NCI-H2107 (cell line): ENCODE data around the gene CAT.
"Not testable (repeated sequence)": the region's sequence is repeated elsewhere in the genome, so short reads cannot be mapped to it uniquely, and the experiment has no call there.

Experiments
- DNase-seq: peaks from one replicate; lab custom pipeline; 2025; lab: John Stamatoyannopoulos, UW

The CAT gene

DNA sequence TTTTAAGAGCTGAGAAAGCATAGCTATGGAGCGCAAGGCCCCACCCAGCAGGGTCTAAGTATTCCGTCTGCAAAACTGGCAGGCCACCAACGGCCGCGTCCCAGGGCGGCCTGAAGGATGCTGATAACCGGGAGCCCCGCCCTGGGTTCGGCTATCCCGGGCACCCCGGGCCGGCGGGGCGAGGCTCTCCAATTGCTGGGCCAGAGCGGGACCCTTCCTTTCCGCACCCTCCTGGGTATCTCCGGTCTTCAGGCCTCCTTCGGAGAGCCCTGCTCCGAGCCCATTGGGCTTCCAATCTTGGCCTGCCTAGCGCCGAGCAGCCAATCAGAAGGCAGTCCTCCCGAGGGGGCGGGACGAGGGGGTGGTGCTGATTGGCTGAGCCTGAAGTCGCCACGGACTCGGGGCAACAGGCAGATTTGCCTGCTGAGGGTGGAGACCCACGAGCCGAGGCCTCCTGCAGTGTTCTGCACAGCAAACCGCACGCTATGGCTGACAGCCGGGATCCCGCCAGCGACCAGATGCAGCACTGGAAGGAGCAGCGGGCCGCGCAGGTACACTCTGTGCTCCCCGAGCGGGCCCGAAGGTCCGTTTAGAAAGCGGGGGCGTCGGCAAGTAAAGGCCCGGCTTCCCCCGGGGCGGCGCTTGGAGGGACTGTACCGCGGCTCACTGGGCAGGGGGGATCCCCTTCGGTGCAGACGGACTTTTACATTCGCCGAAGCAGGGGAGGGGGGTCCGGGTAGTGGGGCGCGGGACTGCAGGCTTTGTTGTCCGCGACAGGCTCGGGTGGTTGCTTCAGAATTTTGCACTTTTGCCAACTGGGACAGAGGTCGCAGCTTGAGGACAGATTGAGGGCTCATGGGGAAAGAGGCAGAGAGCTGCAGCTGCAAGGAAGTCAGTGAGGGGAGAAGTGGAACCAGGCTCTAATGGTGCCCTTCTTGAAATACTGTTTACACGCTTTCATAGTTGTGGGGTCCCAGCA is at the start of gene CAT:
CAT (plus strand) TSS at position 406 of the 979 bp plus-strand sequence; CDS start at position 486, 80 bp downstream.
- DNase-seq = peak; percentile 81

- DNase-seq = no peak
Observed at GRCh38 chr11:34394771-34395300, 43.9 kb upstream of the CAT start.

- DNase-seq = no peak
Observed at GRCh38 chr11:34395916-34396550, 42.7 kb upstream of the CAT start.

GRCh38 chr11:34397120-34397519 is 41.6 kb upstream of the CAT start:
- DNase-seq = no peak

- no peak for DNase-seq
Observed at GRCh38 chr11:34397811-34398210, 40.9 kb upstream of the CAT start.

GRCh38 chr11:34403431-34403830 is 35.3 kb upstream of the CAT start:
- no peak for DNase-seq

DNA sequence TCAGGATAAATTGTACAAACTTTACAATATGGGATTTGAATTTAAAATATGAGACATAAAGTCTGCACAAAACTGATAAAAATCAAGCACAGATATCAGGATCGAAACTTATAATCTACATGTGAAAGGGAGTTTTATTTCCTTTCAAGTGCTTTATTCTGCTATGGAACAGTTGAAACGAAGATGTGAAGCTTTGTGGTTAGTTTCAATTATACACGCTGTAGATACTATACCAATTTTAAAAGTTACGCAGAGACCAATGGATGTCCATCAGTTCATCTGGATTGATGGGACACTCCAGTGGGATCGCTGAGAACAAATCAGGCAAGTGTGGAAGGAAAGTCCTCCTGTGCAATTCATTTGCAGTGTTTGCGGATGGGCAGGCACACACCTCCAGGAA is 34.5 kb upstream of the CAT start:
- DNase-seq = no peak

- DNase-seq = no peak
Observed at GRCh38 chr11:34405079-34405858, 33.5 kb upstream of the CAT start.

DNA sequence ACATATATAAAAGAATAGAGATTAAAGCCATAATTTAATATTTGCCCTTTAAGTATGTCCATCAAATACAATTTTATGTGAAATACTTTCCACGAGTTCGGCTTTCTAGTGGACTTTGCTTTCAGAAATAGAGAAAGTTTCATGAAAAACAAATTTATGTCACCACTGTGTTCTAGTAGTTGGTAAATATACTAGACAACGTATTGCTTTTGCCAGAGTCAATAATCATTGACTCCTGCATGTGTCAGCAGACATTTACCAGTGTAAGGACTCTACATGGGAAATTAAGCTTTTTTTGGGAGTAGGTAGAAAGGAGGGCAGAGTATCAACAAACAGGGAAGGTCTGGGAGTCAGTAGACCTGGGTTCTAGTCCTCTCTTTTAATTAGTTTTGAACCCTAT is 32.3 kb upstream of the CAT start:
- no peak for DNase-seq

DNA sequence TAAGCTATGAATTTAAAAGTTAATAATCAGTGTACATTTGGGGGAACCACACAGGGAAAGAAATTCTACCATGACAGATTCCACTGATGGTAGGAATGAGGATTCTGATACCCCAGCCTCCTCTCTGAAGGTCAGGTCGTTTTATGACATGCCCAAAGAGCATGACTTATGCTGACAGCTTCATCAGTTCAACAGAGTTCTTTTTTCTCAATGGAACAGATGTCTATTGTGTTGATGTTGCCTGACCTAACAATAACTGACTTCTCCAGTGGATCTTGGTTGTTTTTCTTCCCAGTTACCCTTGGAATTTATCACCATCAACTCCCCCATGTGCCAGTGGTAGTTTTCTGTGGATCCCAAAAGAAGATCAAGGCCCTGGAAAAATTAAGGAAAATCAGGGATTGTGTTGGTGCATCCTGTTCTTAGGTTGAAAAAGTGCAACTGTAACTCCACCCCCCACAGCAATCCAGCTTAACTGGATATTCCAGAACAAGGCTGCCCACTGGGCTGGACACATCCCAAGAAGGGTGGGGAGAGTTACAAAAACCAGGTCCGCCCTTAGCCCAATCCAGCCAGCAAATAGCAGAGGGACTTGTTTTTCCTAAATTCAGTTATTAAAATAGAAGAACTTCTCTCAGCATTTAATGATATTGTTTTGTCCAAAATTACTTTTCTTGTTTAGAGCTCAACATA is 31.5 kb upstream of the CAT start:
- no peak for DNase-seq

- no peak for DNase-seq
Observed at GRCh38 chr11:34408580-34409172, 30.1 kb upstream of the CAT start.

GRCh38 chr11:34411111-34411510 is 27.6 kb upstream of the CAT start:
- no peak for DNase-seq

- DNase-seq = no peak
Observed at GRCh38 chr11:34411791-34412190, 26.9 kb upstream of the CAT start.

DNA sequence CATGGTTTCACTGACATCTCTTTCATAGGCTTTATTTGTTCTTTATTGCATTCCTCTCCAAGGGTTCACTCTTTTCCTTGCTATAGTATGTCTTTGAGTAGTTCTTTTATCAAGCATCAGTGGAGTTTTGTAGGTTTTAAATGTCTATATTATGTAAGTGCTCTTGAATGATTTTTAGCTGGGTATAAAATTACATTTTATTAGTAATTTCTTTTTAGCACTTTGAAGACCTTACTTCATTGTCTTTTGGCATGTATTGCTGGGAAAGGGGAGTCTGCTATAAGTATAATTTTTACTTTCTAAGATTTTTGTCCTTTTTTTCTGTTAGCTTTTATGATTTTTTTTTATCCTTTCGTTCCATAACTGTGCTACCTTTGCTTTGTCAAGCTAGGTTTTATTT is 25.5 kb upstream of the CAT start:
- DNase-seq = no peak

- DNase-seq = no peak
Observed at GRCh38 chr11:34415538-34415937, 23.2 kb upstream of the CAT start.

- DNase-seq = no peak
Observed at GRCh38 chr11:34416088-34416487, 22.6 kb upstream of the CAT start.

- DNase-seq = no peak
Observed at GRCh38 chr11:34416766-34417165, 22.0 kb upstream of the CAT start.

GRCh38 chr11:34417202-34417601 is 21.5 kb upstream of the CAT start:
- no peak for DNase-seq

DNA sequence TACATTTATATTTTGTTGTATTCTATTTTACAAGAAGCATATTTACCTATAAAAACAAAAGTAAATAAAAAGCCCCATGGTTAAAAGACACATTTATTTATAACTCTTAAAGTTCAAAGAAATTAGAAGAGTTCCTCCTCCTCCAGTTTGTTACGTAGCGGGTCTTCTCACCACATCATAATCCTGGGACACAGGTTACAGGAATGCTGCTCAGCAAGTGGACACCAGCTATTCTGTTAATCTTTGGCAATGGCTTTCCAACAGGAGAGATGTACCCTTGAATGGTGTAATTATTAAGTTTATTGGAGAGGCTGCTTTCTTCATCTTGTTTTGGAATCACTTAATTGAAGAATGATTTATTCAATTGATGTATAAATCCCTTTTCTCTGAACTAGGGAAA is 19.6 kb upstream of the CAT start:
- no peak for DNase-seq

DNA sequence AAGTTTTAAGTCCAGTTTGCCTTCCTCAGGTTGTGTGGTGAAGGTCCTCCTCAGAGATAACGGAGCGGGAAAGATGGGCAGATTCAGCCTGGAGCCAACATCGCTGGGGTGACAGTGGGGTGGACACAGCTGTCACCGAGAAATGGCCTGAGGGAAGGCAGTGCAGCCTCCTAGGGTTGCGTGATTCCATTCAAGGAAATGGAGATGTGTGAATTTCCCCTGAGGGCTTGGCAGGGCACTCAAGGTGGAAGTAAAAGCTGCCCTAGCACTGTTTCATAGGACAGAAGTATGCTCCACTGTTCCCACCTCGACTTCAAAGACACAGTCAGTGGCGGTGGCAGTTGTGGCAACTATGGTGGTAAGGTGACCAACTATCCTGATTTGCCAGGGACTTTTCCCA is 15.4 kb upstream of the CAT start:
- no peak for DNase-seq

DNA sequence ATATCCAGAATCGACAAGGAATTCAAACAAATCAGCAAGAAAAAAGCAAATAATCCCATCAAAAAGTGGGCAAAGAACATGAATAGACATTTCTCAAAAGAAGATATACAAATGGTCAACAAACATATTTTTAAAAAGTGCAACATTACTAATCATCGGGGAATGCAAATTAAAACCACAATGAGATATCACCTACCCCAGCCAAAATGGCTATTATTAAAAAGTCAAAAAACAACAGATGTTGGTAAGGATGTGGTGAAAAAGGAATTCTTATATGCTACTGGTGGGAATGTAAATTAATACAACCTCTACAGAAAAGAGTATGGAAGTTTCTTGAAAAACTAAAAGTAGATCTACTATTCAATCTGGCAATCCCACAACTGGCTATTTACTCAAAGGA is 13.9 kb upstream of the CAT start:
- DNase-seq = not testable (repeated sequence)
